ENCODE results near the gene LASP1. TPM values are rescaled to one million over a fixed set of nuclear protein-coding genes. Genes with fewer than 3 reads are reported as not detected.

LASP1 gene
- total RNA-seq, 1 experiment from 2014 or later, result 68.1 TPM

DNA sequence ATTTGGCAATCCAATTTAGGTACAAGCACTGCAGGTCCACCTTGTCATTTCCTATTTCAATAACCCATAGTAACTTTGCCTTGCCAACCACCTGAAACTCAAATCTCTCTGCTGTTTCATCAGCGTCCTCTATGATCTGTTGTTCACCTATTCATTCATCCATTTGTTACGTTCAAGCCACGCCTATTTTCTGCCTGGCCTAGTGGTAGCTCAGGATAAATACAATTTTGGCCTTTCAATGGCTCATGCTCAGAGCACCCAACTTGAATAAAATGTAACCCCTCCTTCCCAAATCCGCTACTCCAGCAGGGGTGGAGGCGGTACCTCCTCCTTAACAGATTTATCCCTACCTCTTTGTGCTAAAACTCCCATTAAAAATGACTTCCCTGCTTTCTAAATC, 100.9 kb downstream of the LASP1 start:
- DNase-seq (ENCODE audit: unreplicated experiment), result peak; percentile 16
- no peaks in the 10 kb centered on the region for H3K27me3 Mint-ChIP-seq (ENCODE audit: insufficient read depth, unreplicated experiment)
- TF ChIP-seq, protein P1, sequence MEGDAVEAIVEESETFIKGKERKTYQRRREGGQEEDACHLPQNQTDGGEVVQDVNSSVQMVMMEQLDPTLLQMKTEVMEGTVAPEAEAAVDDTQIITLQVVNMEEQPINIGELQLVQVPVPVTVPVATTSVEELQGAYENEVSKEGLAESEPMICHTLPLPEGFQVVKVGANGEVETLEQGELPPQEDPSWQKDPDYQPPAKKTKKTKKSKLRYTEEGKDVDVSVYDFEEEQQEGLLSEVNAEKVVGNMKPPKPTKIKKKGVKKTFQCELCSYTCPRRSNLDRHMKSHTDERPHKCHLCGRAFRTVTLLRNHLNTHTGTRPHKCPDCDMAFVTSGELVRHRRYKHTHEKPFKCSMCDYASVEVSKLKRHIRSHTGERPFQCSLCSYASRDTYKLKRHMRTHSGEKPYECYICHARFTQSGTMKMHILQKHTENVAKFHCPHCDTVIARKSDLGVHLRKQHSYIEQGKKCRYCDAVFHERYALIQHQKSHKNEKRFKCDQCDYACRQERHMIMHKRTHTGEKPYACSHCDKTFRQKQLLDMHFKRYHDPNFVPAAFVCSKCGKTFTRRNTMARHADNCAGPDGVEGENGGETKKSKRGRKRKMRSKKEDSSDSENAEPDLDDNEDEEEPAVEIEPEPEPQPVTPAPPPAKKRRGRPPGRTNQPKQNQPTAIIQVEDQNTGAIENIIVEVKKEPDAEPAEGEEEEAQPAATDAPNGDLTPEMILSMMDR (IDR thresholded peaks at IDR 0.05; ENCODE audit: unreplicated experiment), result no peak
- POLR2A ChIA-PET, result interaction anchor here (0.6 kb wide), 1 partner anchor 1557 kb away, joined by 3 read pairs; no protein-coding TSS in a partner anchor
- peaks cover 12% of the 10 kb centered on the region for H3K4me1 Mint-ChIP-seq (ENCODE audit: insufficient read depth, unreplicated experiment)
- H3K9me3 Mint-ChIP-seq (ENCODE audit: unreplicated experiment), result no peaks in the 10 kb centered on the region
- no peaks in the 10 kb centered on the region for H3K36me3 Mint-ChIP-seq (ENCODE audit: insufficient read depth, unreplicated experiment)
- no peak overlapping the region for H3K27ac Mint-ChIP-seq (ENCODE audit: low read depth, unreplicated experiment)
- no peak overlapping the region for H3K4me3 Mint-ChIP-seq (ENCODE audit: unreplicated experiment)
- CTCF ChIA-PET, result interaction anchor here (0.5 to 0.6 kb wide), 2 partner anchors 12 to 703 kb away, joined by 3 read pairs; no protein-coding TSS in a partner anchor
- intact Hi-C loops (cut with micrococcal nuclease), result no loop called here
- no TSS peak for BruUV-seq (replicated peaks)

Small RNA genes lying within 50 kb of the gene (microRNA-seq; reads per million reads assigned to microRNA genes)
- gene MIR4727, result 0.93 reads per million
- gene MIR6779, result not detected

Other genes with a start within 250 kb of the LASP1 start
- gene EPOP, start 195.1 kb upstream of the LASP1 start, total RNA-seq (2022), result 3.4 and 3.6 TPM in 2 replicates
- 59.6 and 65.3 TPM in 2 replicates for gene MLLT6, start 164.8 kb upstream of the LASP1 start, total RNA-seq (2022)
- gene CISD3, start 139.7 kb upstream of the LASP1 start, total RNA-seq (2022), result 36.8 and 42.0 TPM in 2 replicates
- gene PCGF2, start 121.7 kb upstream of the LASP1 start, total RNA-seq (2022), result 32.6 and 39.5 TPM in 2 replicates
- gene PSMB3, start 117.3 kb upstream of the LASP1 start, total RNA-seq (2022), result 124 and 145 TPM in 2 replicates
- 25.9 and 27.4 TPM in 2 replicates for gene PIP4K2B, start 70.5 kb upstream of the LASP1 start, total RNA-seq (2022)
- gene CWC25, start 44.7 kb upstream of the LASP1 start, total RNA-seq (2022), result 21.9 and 23.4 TPM in 2 replicates
- 1,891 and 2,060 TPM in 2 replicates for gene RPL23, start 16.3 kb upstream of the LASP1 start, total RNA-seq (2022)
- not detected in 2 replicates for gene FBXO47, start 97.3 kb downstream of the LASP1 start, total RNA-seq (2022)

Data from MCF 10A (cell line).